22Rv1 (cell line): ENCODE measurements around the gene CDK2AP2.

ENCODE experiments used
- H3K27ac ChIP-seq: fragments of 450-650 bp; 2 replicates; pipeline ENCODE4 v1.5.1; 2017
- CTCF ChIP-seq: fragments of 450-650 bp; IDR thresholded peaks from 2 replicates; pipeline ENCODE4 v1.5.1; 2017; ENCODE audit warnings: mild to moderate bottlenecking
- ZFX ChIP-seq: fragments of 450-650 bp; IDR thresholded peaks from 2 replicates; pipeline ENCODE4 v1.6.1; 2017; ENCODE audit warnings: antibody characterized with exemption, borderline replicate concordance

Gene CDK2AP2

GRCh38 chr11:67502328-67502979, 5.5 kb downstream of the CDK2AP2 start:
- H3K27ac ChIP-seq, result no peak overlapping the region
- no peak for TF ChIP-seq CTCF

DNA sequence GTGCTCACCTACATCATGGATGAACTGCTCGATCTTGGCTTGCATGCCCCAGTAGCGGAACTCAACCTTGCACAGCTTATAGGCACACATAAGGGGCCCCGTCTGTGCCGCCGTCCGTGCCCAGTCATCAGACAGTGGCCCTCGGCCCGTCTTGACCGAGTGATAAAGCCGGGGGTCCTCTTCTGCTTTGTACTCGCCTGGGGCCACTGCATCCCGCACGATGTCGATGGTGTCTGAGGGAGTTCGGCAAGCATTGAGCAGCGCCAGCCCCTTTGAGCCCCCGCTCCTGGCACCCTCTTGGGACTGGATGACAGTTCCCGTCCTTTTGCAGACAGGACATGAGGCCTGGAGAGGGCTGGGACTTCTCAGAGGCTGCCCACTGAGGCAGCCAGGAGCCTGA, 6.1 kb downstream of the CDK2AP2 start:
- no peak overlapping the region for H3K27ac ChIP-seq
- TF ChIP-seq ZFX (no peak), CTCF (no peak)

DNA sequence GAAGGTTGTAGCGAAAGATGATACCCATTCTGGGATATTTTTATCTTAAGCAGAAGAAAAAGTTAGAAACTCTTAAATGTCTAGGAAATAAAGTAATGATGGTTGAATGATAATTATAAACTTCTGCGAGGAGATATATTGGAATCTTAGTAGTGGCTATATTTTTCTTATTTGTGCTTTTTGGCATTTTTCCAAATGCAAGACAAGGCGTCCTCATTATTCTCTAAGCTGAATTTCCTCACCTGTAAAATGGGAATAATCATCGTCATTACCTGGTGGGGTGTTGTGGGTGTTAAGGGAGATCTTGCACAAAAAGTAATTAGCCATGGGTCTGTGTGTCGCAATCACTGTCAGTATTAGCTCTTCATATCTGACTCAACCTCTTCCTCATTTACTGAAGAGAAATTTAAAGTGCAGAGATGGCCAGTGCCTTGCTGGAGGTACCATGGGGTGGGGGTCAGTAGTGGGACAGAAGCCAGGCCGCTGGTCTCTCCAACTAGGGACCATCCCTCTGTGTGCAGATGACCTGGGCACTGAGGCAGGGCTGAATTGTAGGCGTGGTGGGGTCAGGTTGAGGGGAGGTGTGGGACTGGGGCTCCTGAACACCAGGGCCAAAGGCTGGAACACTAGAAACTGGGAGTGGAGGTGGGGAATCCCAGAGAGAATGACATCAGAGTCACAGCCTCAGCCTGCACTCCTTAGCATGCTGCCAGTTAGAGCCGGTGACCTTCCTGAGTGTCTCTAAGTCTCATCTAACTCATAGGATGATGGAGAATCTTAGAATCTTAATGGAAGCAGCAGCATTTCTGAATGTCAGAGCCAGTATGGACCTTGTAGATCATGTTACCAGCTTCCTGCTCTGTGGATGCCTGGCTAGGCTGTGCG, 6.9 kb downstream of the CDK2AP2 start:
- TF ChIP-seq CTCF (no peak), ZFX (no peak)
- no peak overlapping the region for H3K27ac ChIP-seq

- no peak for TF ChIP-seq ZFX
- no peak for TF ChIP-seq CTCF
These were observed 7.5 kb downstream of the CDK2AP2 start for GRCh38 chr11:67500484-67500821.

DNA sequence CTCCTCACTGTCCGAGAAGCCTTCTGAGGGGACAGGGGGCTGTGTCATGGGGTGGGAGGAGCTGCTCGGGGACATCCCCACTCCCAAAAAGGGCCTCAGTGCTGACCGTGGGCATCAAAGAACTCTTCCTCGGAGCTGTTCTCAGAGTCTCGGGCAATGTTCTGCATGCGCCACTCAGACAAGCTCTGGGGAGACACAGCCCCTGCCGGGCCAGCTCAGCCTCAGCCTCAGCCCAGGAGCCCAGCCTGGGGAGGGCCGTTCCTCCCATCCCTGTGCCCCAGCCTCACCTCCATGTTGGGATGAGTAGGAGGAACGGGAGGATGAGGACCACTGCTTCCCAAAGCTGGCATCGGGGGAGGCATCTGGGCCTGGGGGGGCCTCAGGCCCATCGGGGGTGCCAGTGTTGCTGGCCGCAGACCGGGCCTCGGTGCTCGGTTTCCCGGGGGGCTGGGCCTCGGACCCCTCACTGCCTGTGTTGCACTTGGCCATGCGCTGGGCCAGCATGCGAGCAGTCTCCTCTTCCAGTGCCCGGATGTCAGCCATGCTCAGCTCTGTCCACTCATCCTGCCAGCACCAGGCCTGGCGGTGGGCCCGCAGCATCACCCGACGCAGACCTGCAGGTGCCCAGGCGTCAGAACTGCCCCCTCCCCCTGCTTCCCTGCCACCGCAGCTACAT, 8.0 kb downstream of the CDK2AP2 start:
- no peak overlapping the region for H3K27ac ChIP-seq
- TF ChIP-seq ZFX (no peak), CTCF (no peak)

More at GRCh38 chr11:67500484-67500821, 7.5 kb downstream of the CDK2AP2 start:
- H3K27ac ChIP-seq, result no peak overlapping the region

DNA sequence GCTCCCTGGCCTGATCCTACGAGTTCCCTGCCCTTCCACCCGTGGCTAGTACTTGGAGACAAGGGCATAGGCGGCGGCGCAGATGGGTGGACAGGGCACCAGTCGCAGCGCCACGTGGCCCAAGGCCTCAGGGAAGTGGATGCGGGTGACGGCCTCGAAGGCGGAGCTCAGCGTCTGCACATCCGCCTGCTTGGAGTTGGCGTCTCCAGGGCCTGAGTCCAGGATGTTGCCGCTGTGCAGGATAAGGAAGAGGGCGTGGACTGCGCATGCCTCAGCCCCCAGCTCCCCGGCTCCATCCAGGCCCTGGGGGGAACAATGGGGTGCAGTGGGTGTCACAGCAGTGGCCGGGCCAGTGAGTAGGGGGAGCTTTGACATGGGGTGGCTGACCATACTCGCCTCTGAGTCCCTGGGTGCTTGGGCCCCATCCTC, 9.4 kb downstream of the CDK2AP2 start:
- TF ChIP-seq CTCF (no peak), ZFX (no peak)
- no peak overlapping the region for H3K27ac ChIP-seq
